HG02938 (cell line): Measurements from ENCODE around the gene C1QB.

Source experiments
- ATAC-seq: cut with Tn5 transposase; IDR thresholded peaks from one replicate; pipeline ENCODE4 v1.9.1; 2021; ENCODE audit warnings: mild to moderate bottlenecking, moderate library complexity; ENCODE audit not compliant: unreplicated experiment

Gene C1QB

GRCh38 chr1:22652881-22653316 lies at the start of gene C1QB:
C1QB (plus strand) TSS chr1:22653236; CDS start chr1:22659463, 6,227 bp downstream.
- ATAC-seq = no peak

GRCh38 chr1:22606161-22606560 lies 46.9 kb upstream of the C1QB start:
- ATAC-seq = no peak

- ATAC-seq = no peak
These were observed 45.9 kb upstream of the C1QB start for GRCh38 chr1:22607154-22607553.

- no peak for ATAC-seq
These were observed 44.7 kb upstream of the C1QB start for GRCh38 chr1:22608361-22608760.

- ATAC-seq = no peak
These were observed 43.7 kb upstream of the C1QB start for GRCh38 chr1:22609291-22609690.

- no peak for ATAC-seq
These were observed 41.5 kb upstream of the C1QB start for GRCh38 chr1:22611530-22611947.

- no peak for ATAC-seq
These were observed 40.1 kb upstream of the C1QB start for GRCh38 chr1:22612671-22613571.

GRCh38 chr1:22613572-22613918 lies 39.5 kb upstream of the C1QB start:
- ATAC-seq = no peak

- no peak for ATAC-seq
These were observed 39.1 kb upstream of the C1QB start for GRCh38 chr1:22613951-22614350.

- no peak for ATAC-seq
These were observed 37.1 kb upstream of the C1QB start for GRCh38 chr1:22615886-22616285.

GRCh38 chr1:22616571-22616970 lies 36.5 kb upstream of the C1QB start:
- ATAC-seq = no peak

GRCh38 chr1:22618056-22618455 lies 35.0 kb upstream of the C1QB start:
- no peak for ATAC-seq

- ATAC-seq = no peak
These were observed 33.8 kb upstream of the C1QB start for GRCh38 chr1:22619252-22619651.

- no peak for ATAC-seq
These were observed 33.2 kb upstream of the C1QB start for GRCh38 chr1:22619798-22620197.

- no peak for ATAC-seq
These were observed 31.3 kb upstream of the C1QB start for GRCh38 chr1:22621761-22622160.

GRCh38 chr1:22625262-22625925 lies 27.6 kb upstream of the C1QB start:
- no peak for ATAC-seq

GRCh38 chr1:22626237-22627157 lies 26.5 kb upstream of the C1QB start:
- no peak for ATAC-seq

GRCh38 chr1:22627331-22627730 lies 25.7 kb upstream of the C1QB start:
- no peak for ATAC-seq

GRCh38 chr1:22628698-22629444 lies 24.2 kb upstream of the C1QB start:
- no peak for ATAC-seq

- no peak for ATAC-seq
These were observed 23.1 kb upstream of the C1QB start for GRCh38 chr1:22629886-22630285.
